ENCODE results near the gene CCR9.
"Not testable (repeated sequence)": the region's sequence is repeated elsewhere in the genome, so short reads cannot be mapped to it uniquely, and the experiment has no call there.

The CCR9 gene

GRCh38 chr3:45848392-45848791 is 38.0 kb upstream of the CCR9 start:
- no peaks in the 10 kb centered on the region for H3K9me3 ChIP-seq (ENCODE audit: insufficient read depth, low read length)
- no peaks in the 10 kb centered on the region for H3K27me3 ChIP-seq (ENCODE audit: low read length)
- H3K4me2 ChIP-seq (ENCODE audit: low read depth, low read length, poor library complexity, severe bottlenecking) = no peak overlapping the region
- no peaks in the 10 kb centered on the region for H3K79me2 ChIP-seq (ENCODE audit: insufficient read depth, low read length)
- no peaks in the 10 kb centered on the region for H3K9me2 ChIP-seq (replicated peaks; ENCODE audit: insufficient read depth, low read length)
- no peak overlapping the region for H3K27ac ChIP-seq (ENCODE audit: low read depth, low read length)
- no peak overlapping the region for H3K9ac ChIP-seq (ENCODE audit: low read length)
- no peak overlapping the region for H2AFZ ChIP-seq (ENCODE audit: low read depth, low read length, severe bottlenecking)
- H3F3A ChIP-seq (ENCODE audit: insufficient read depth) = no peaks in the 10 kb centered on the region
- TF ChIP-seq, protein P1, sequence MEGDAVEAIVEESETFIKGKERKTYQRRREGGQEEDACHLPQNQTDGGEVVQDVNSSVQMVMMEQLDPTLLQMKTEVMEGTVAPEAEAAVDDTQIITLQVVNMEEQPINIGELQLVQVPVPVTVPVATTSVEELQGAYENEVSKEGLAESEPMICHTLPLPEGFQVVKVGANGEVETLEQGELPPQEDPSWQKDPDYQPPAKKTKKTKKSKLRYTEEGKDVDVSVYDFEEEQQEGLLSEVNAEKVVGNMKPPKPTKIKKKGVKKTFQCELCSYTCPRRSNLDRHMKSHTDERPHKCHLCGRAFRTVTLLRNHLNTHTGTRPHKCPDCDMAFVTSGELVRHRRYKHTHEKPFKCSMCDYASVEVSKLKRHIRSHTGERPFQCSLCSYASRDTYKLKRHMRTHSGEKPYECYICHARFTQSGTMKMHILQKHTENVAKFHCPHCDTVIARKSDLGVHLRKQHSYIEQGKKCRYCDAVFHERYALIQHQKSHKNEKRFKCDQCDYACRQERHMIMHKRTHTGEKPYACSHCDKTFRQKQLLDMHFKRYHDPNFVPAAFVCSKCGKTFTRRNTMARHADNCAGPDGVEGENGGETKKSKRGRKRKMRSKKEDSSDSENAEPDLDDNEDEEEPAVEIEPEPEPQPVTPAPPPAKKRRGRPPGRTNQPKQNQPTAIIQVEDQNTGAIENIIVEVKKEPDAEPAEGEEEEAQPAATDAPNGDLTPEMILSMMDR (IDR thresholded peaks at IDR 0.05; ENCODE audit: insufficient read depth, low read length, poor library complexity, severe bottlenecking) = no peak
- no peak for TF ChIP-seq EZH2phosphoT487 (conservative IDR thresholded peaks at IDR 0.05; ENCODE audit: low read length)
- no peaks in the 10 kb centered on the region for H3K36me3 ChIP-seq (ENCODE audit: low read length)
- H4K20me1 ChIP-seq (ENCODE audit: low read depth, low read length) = no peaks in the 10 kb centered on the region
- H3K4me3 ChIP-seq (ENCODE audit: insufficient read depth, low read length, poor library complexity, severe bottlenecking) = no peak overlapping the region

DNA sequence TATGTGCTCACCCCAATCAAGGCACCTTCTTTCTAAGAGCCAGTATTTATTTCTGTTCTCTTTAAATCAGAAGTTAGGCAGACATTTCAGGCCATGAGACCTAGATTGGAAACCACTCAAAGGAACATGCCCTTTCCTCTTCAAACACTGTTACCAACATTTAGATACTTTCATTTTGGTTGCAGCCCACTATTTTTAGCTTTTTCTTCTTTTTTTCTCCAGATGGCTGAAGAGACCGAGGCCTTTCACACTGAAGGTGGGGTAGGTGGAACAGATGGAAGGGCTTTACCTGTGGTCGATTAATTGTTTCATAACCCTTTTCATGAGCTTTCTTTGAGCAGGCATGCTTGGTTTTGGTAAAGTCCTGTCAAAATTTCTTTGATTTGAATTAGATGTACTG is 33.5 kb upstream of the CCR9 start:
- Histone ChIP-seq H3K9me3 (ENCODE audit: insufficient read depth, low read length) (no peaks in the 10 kb centered on the region), H3K27me3 (ENCODE audit: low read length) (no peaks in the 10 kb centered on the region), H2AFZ (ENCODE audit: low read depth, low read length, severe bottlenecking) (no peak overlapping the region), H3K27ac (ENCODE audit: low read depth, low read length) (no peak overlapping the region), H3K4me3 (ENCODE audit: insufficient read depth, low read length, poor library complexity, severe bottlenecking) (no peak overlapping the region), H3K79me2 (ENCODE audit: insufficient read depth, low read length) (no peaks in the 10 kb centered on the region), H3K9me2 (replicated peaks; ENCODE audit: insufficient read depth, low read length) (no peaks in the 10 kb centered on the region), H3F3A (ENCODE audit: insufficient read depth) (no peaks in the 10 kb centered on the region), H4K20me1 (ENCODE audit: low read depth, low read length) (no peaks in the 10 kb centered on the region), H3K4me2 (ENCODE audit: low read depth, low read length, poor library complexity, severe bottlenecking) (no peak overlapping the region), H3K9ac (ENCODE audit: low read length) (no peak overlapping the region), H3K36me3 (ENCODE audit: low read length) (no peaks in the 10 kb centered on the region)
- TF ChIP-seq, protein P1 (IDR thresholded peaks at IDR 0.05; ENCODE audit: insufficient read depth, low read length, poor library complexity, severe bottlenecking) = no peak
- TF ChIP-seq EZH2phosphoT487 (conservative IDR thresholded peaks at IDR 0.05; ENCODE audit: low read length) = no peak

DNA sequence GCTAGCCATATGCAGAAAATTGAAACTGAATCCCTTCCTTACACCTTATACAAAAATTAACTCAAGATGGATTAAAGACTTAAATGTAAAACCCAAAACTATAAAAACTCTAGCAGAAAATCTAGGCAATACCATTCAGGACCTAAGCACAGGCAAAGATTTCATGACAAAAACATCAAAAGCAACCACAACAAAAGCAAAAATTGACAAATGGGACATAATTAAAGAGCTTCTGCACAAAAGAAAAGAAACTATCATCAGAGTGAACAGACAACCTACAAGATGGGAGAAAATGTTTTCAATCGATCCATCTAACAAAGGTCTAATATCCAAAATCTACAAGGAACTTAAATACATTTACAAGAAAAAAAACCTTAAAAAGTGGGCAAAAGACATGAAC is 30.0 kb upstream of the CCR9 start:
- not testable (repeated sequence) for H3K4me3 ChIP-seq (ENCODE audit: insufficient read depth, low read length, poor library complexity, severe bottlenecking); H3K9me3 ChIP-seq (ENCODE audit: insufficient read depth, low read length); H3K4me2 ChIP-seq (ENCODE audit: low read depth, low read length, poor library complexity, severe bottlenecking); H3K27me3 ChIP-seq (ENCODE audit: low read length); H4K20me1 ChIP-seq (ENCODE audit: low read depth, low read length); H3F3A ChIP-seq (ENCODE audit: insufficient read depth); H3K27ac ChIP-seq (ENCODE audit: low read depth, low read length); H3K9me2 ChIP-seq (replicated peaks; ENCODE audit: insufficient read depth, low read length); H3K79me2 ChIP-seq (ENCODE audit: insufficient read depth, low read length); H2AFZ ChIP-seq (ENCODE audit: low read depth, low read length, severe bottlenecking); H3K9ac ChIP-seq (ENCODE audit: low read length); H3K36me3 ChIP-seq (ENCODE audit: low read length)

DNA sequence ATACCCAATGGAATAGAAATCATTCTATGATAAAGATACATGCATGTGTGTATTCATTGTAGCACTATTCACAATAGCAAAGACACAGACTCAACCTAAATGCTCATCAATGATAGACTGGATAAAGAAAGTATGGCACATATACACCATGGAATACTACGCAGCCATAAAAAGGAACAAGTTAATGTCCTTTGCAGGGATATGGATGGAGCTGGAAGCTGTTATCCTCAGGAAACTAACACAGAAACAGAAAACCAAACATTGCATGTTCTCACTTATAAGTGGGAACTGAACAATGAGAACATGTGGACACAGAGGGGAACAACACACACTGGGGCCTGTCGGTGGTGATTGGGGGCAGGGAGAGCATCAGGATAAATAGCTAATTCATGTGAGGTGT is 29.3 kb upstream of the CCR9 start:
- H3K27ac ChIP-seq (ENCODE audit: low read depth, low read length); H3K36me3 ChIP-seq (ENCODE audit: low read length); H3K4me3 ChIP-seq (ENCODE audit: insufficient read depth, low read length, poor library complexity, severe bottlenecking); H3K9me3 ChIP-seq (ENCODE audit: insufficient read depth, low read length); H3K79me2 ChIP-seq (ENCODE audit: insufficient read depth, low read length); H2AFZ ChIP-seq (ENCODE audit: low read depth, low read length, severe bottlenecking); H3F3A ChIP-seq (ENCODE audit: insufficient read depth); H3K4me2 ChIP-seq (ENCODE audit: low read depth, low read length, poor library complexity, severe bottlenecking); H3K27me3 ChIP-seq (ENCODE audit: low read length); H3K9me2 ChIP-seq (replicated peaks; ENCODE audit: insufficient read depth, low read length); H3K9ac ChIP-seq (ENCODE audit: low read length); H4K20me1 ChIP-seq (ENCODE audit: low read depth, low read length): not testable (repeated sequence)
